K562 (cell line): ENCODE measurements around the gene CAMP. TPM values are rescaled to one million over a fixed set of nuclear protein-coding genes. Genes with fewer than 3 reads are reported as not detected.
A peak's percentile ranks its signal among the peaks of the same experiment; 100 is the strongest.

Experiments
- ATAC-seq: fragments of 200-7000 bp; cut with Tn5 transposase; 3 replicates; pipeline ENCODE4 v1.9.1; 2020; ENCODE audit warnings: moderate library complexity
- BruUV-seq: library from RNA; stranded (reverse); fragments of 400-500 nt; replicated peaks from 2 replicates; lab custom pipeline; 2021; lab: Mats Ljungman, UMichigan
- CTCF ChIA-PET: fragments of 300-600 bp; formaldehyde crosslinking; extraction: SDS; loops from one replicate; lab custom pipeline; 2021; ENCODE audit warnings: low intra/inter-chr PET ratio; lab: Yijun Ruan, JAX
- POLR2A ChIA-PET: fragments of 300-600, 350-650 bp; sonication (Branson Sonifier 250); formaldehyde crosslinking; extraction: SDS; loops from one replicate; lab custom pipeline; 2021; ENCODE audit warnings: antibody characterized with exemption, inconsistent platforms; lab: Yijun Ruan, JAX
- DNase-seq, 4 experiments: peaks; one replicate each; pipeline versions ENCODE4 v3.0.0 to v3.0.0-alpha.2; 2011 to 2018; ENCODE audit warnings: low spot score in 3 of 4, mixed read lengths in 3 of 4; ENCODE audit errors: extremely low read depth in 1 of 4
- FAIRE-seq: peaks from 2 replicates; lab custom pipeline; 2011; peaks lifted over from hg19 to GRCh38; lab: Jason Lieb, UNC
- H2AFZ ChIP-seq: 2 replicates; pipeline ENCODE4 v1.6.0; 2011; ENCODE audit warnings: low read depth, low read length, control low read depth, inconsistent platforms
- H3K27ac ChIP-seq: fragments of 200-600 bp; 3 replicates; pipeline ENCODE4 v1.8.0; 2011; ENCODE audit warnings: low read depth, mild to moderate bottlenecking, control low read depth, inconsistent platforms, low read length, moderate library complexity, mixed read lengths; ENCODE audit errors: extremely low read depth
- H3K27me3 ChIP-seq, 2 experiments: fragments of 300-600 bp in 1 of 2; 2 replicates in 1 of 2; 3 replicates in 1 of 2; pipeline versions ENCODE4 v1.6.0 to v1.8.0; 2011; ENCODE audit warnings: inconsistent platforms in 2 of 2, low read length in 2 of 2, mild to moderate bottlenecking in 1 of 2, mixed read lengths in 1 of 2, moderate library complexity in 1 of 2; ENCODE audit not compliant: control insufficient read depth in 2 of 2, insufficient read depth in 2 of 2
- H3K36me3 ChIP-seq: fragments of 300-600 bp; 3 replicates; pipeline ENCODE4 v1.8.0; 2011; ENCODE audit warnings: mild to moderate bottlenecking, low read length, inconsistent platforms; ENCODE audit not compliant: control insufficient read depth, insufficient read depth
- H3K4me1 ChIP-seq, 2 experiments: fragments of 200-600 bp in 1 of 2; replicated peaks in 1 of 2; 2 replicates in 1 of 2; 3 replicates in 1 of 2; pipeline versions ENCODE4 v1.5.1 to v1.8.0; 2011; ENCODE audit warnings: inconsistent platforms in 2 of 2, low read length in 2 of 2, mild to moderate bottlenecking in 1 of 2, mixed read lengths in 1 of 2, moderate library complexity in 1 of 2; ENCODE audit not compliant: control insufficient read depth in 2 of 2, insufficient read depth in 2 of 2
- H3K4me2 ChIP-seq: 2 replicates; pipeline ENCODE4 v1.6.1; 2011; ENCODE audit warnings: low read length, control low read depth, inconsistent platforms, mixed read lengths; ENCODE audit not compliant: insufficient read depth
- H3K4me3 ChIP-seq: fragments of 200-600 bp; sonication (generic), shearing (Covaris generic); 2 replicates; pipeline ENCODE4 v1.5.1; 2016; ENCODE audit warnings: control low read depth, inconsistent platforms
- H3K79me2 ChIP-seq: fragments of 200-600 bp; 3 replicates; pipeline ENCODE4 v1.8.0; 2011; ENCODE audit warnings: low read length, inconsistent platforms; ENCODE audit not compliant: control insufficient read depth, insufficient read depth
- H3K9ac ChIP-seq, 2 experiments: 2 replicates each; pipeline versions ENCODE4 v1.6.0 to v1.6.1; 2011; ENCODE audit warnings: low read depth in 2 of 2, low read length in 2 of 2, control low read depth in 1 of 2, inconsistent platforms in 1 of 2, mild to moderate bottlenecking in 1 of 2, mixed read lengths in 1 of 2; ENCODE audit not compliant: insufficient read depth in 1 of 2
- H3K9me1 ChIP-seq: one replicate; pipeline ENCODE4 v1.6.0; 2011; ENCODE audit warnings: inconsistent platforms, mild to moderate bottlenecking, low read length, moderate library complexity; ENCODE audit not compliant: control insufficient read depth, insufficient read depth
- H3K9me3 ChIP-seq: replicated peaks from 2 replicates; pipeline ENCODE4 v1.5.1; 2011; ENCODE audit warnings: low read depth, low read length, inconsistent platforms; ENCODE audit not compliant: control insufficient read depth, insufficient read depth
- H4K20me1 ChIP-seq: replicated peaks from 2 replicates; pipeline ENCODE4 v1.6.1; 2011; ENCODE audit warnings: low read length, inconsistent platforms, mixed read lengths; ENCODE audit not compliant: control insufficient read depth, insufficient read depth
- NR3C1 ChIP-seq: sonication (generic); formaldehyde crosslinking; IDR thresholded peaks from 2 replicates; pipeline ENCODE4 v1.8.1; 2022; ENCODE audit warnings: missing genetic modification reagents
- PHF21A ChIP-seq: fragments of 450-650 bp; IDR thresholded peaks from 2 replicates; pipeline ENCODE4 v1.6.1; 2017; ENCODE audit warnings: low read depth, borderline replicate concordance
- RBM25 ChIP-seq: fragments of 200-400 bp; formaldehyde crosslinking; IDR thresholded peaks from 2 replicates; pipeline ENCODE4 v1.6.1; 2018; ENCODE audit warnings: low read length, low read depth, moderate library complexity; ENCODE audit not compliant: severe bottlenecking
- TEAD1 ChIP-seq, 2 experiments: fragments of 450-650 bp in 1 of 2; sonication (generic) in 1 of 2; formaldehyde crosslinking; IDR thresholded peaks; 2 replicates each; pipeline versions ENCODE4 v1.4.0 to v1.8.0; 2020 to 2022; ENCODE audit warnings: mild to moderate bottlenecking in 2 of 2, missing genetic modification reagents in 1 of 2
- ZFP1 ChIP-seq: fragments of 450-650 bp; formaldehyde crosslinking; IDR thresholded peaks from 2 replicates; pipeline ENCODE4 v1.4.0; 2020; ENCODE audit warnings: mild to moderate bottlenecking, mixed read lengths
- ZNF184 ChIP-seq: sonication (generic); formaldehyde crosslinking; IDR thresholded peaks from 2 replicates; pipeline ENCODE4 v1.5.0; 2020; ENCODE audit warnings: missing genetic modification reagents
- WGBS: fragments of 100-300 bp; shearing (Covaris generic); methylation state at CpG from one replicate; pipeline ENCODE4 v1.1.6; 2016; ENCODE audit warnings: low coverage, mixed read lengths; ENCODE audit not compliant: insufficient coverage; ENCODE audit errors: missing lambda C conversion rate; 5-methylcytosine and 5-hydroxymethylcytosine counted together
- in situ Hi-C: fragments of 300-500 bp; cut with MboI; formaldehyde crosslinking; loops from 4 replicates; pipeline ENCODE4 v1.15.0; 2018; ENCODE audit warnings: inconsistent platforms, mixed read lengths
- intact Hi-C: fragments of 100-400 bp; cut with micrococcal nuclease; formaldehyde crosslinking; loops from 2 replicates; pipeline ENCODE4 v1.14.2; 2022
- polyA plus RNA-seq, 8 experiments: library from polyadenylated mRNA; depleted of rRNA in 4 of 8; stranded (reverse) in 5 of 8; unstranded in 3 of 8; fragments of >200 nt; fragmentation: Nextera tagmentation in 2 of 8; fragmentation: Illumina TruSeq in 1 of 8; extraction: Ambion mirVana in 2 of 8; extraction: Trizol in 1 of 8; gene quantifications; 2 replicates each; pipeline versions ENCODE4 v1.2.1 to v1.2.3, GENCODE V29; 2011 to 2014; ENCODE audit warnings: inconsistent platforms in 1 of 8, missing spikeins in 1 of 8
- total RNA-seq, 7 experiments: library from RNA; depleted of rRNA in 6 of 7; stranded (reverse); fragments of >200 nt in 6 of 7; fragmentation: Illumina TruSeq in 2 of 7; extraction: Trizol in 2 of 7; gene quantifications; 2 replicates each; pipeline versions ENCODE4 v1.2.1 to v1.2.3, GENCODE V29; 2011 to 2021; ENCODE audit warnings: low replicate concordance in 1 of 7
- TF ChIP-seq, protein P1 (sequence below): fragments of 450-650 bp; IDR thresholded peaks from 2 replicates; pipeline ENCODE4 v1.7.0; 2016; ENCODE audit warnings: borderline replicate concordance

The CAMP gene
- total and polyA plus RNA-seq, 9 of the 15 experiments (the other 6 are each of a cell fraction or from before 2014, with no cell fraction given): 0.22 TPM; not detected in 8

DNA sequence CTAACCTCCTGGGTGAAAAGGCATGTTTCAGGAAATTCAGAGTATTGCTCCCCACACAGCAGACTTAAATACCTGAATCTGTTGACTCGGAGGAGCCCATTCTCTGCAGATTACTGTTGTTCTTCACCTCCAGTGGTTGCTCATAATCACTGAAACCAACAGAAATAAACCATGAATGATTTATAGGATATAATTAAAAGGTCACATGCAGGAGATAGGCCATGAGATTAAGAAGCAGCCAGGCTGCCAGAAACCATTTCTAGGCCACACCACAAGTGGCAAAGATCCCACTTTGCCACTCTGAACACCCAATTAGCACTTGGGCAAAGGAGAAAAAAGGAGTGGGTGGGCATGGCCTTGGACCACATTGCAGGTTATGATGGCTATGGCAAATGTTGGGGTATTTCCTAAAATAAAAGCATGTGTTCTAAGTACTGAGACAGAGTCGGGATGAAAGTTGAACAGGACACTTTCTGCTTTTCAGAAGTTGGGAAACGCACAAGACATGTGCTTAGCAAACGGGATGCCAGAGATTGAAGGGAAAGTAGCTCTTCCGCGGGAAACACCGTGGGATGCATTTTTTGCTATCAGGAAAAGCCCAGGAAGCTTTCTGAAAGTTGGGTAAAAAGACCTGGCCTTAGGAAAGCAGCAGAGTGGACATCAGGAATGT lies 36.5 kb upstream of the CAMP start (continued):
- TF ChIP-seq ZNF184 (CRISPR knock-in tag) (no peak), NR3C1 (CRISPR knock-in tag) (no peak), RBM25 (no peak)
- TF ChIP-seq, protein P1, sequence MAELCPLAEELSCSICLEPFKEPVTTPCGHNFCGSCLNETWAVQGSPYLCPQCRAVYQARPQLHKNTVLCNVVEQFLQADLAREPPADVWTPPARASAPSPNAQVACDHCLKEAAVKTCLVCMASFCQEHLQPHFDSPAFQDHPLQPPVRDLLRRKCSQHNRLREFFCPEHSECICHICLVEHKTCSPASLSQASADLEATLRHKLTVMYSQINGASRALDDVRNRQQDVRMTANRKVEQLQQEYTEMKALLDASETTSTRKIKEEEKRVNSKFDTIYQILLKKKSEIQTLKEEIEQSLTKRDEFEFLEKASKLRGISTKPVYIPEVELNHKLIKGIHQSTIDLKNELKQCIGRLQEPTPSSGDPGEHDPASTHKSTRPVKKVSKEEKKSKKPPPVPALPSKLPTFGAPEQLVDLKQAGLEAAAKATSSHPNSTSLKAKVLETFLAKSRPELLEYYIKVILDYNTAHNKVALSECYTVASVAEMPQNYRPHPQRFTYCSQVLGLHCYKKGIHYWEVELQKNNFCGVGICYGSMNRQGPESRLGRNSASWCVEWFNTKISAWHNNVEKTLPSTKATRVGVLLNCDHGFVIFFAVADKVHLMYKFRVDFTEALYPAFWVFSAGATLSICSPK: no peak

DNA sequence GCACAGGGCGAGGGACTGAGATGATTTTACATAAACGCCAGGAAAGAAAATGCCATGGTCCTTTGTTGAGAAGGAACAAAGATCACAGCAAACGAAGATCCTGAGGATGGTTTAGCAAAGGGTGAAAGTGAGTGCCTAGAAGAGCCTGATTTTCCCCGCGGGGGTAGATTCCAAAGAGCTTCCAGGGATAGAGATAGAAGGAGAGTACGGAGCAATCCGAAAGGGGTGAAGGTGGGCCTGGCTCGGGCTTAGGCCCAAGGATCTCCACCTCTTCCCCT lies 36.1 kb upstream of the CAMP start:
- intact Hi-C loops: no loop called here
- ChIA-PET POLR2A (no interaction called here), CTCF (no interaction called here)

More for the DNA sequence above, 36.1 kb upstream of the CAMP start:
- peak overlapping the region; percentile 83 for H3K4me3 ChIP-seq
- H4K20me1 ChIP-seq: 0 out of 2 replicates have a peak, but pooled peaks cover 5% of the 10 kb centered on the region
- no TSS peak for BruUV-seq
- H3K79me2 ChIP-seq: peaks cover 60% of the 10 kb centered on the region
- H3K36me3 ChIP-seq: peaks cover 49% of the 10 kb centered on the region
- in situ Hi-C loops: no loop called here
- H3K27me3 ChIP-seq: no peaks in the 10 kb centered on the region
- ATAC-seq (no peak), FAIRE-seq (no peak), DNase-seq (no peak)
- 0% methylated on average over 8 of the region's 8 CpGs for WGBS
- H3K9me1 ChIP-seq: no peaks in the 10 kb centered on the region
- H3K9me3 ChIP-seq: no peaks in the 10 kb centered on the region
- peaks cover 0 to 15% of the 10 kb centered on the region in 2 experiments; a peak in 3 of 5 replicates for H3K4me1 ChIP-seq
- peak overlapping the region; percentile 93 to 97 for H3K9ac ChIP-seq
- peak overlapping the region; percentile 90 for H3K4me2 ChIP-seq
- TF ChIP-seq ZFP1 (CRISPR knock-in tag) (peak; percentile 73; the same call in 1 of the 2 replicates), PHF21A (no peak), TEAD1 (CRISPR knock-in tag; IDR thresholded peaks at IDR 0.05) (0 out of 4 replicates have a peak, but pooled peaks of 1 of the 2 experiments have one; percentile 34)
- peak overlapping the region; percentile 75 for H2AFZ ChIP-seq
- peak overlapping the region; percentile 89 for H3K27ac ChIP-seq
